Effector CD4-positive, alpha-beta T cell (primary cell): Measurements from ENCODE around the gene ATP9B.

Source experiments
- DNase-seq: peaks from one replicate; pipeline ENCODE4 v3.0.0-alpha.2; 2020

Gene ATP9B

DNA sequence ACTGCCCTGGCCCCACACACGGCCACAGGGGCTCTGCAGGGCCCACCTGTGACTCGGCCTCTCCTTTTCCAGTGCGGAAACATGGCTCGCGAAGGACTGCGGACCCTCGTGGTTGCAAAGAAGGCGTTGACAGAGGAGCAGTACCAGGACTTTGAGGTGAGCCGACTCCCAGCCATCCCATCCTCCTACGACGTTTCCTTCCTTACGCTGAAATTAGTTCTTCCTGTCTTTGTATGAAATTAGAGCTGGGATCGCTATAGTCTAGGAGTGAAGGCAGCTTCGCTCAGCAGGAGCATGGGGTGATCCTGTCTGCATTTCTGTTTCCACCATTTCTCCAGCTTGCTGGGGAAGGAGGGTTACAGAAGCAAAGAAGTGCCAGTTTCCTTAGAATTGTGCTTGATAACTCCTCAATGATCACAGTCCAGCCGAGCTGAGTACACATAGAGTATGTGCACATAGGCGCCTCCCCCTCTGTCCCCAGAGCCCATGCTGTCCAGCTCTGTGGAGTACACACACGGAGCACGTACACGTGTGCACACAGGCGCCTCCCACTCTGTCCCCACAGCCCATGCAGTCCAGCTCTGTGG lies 267.5 kb downstream of the ATP9B start:
- DNase-seq: no peak

DNA sequence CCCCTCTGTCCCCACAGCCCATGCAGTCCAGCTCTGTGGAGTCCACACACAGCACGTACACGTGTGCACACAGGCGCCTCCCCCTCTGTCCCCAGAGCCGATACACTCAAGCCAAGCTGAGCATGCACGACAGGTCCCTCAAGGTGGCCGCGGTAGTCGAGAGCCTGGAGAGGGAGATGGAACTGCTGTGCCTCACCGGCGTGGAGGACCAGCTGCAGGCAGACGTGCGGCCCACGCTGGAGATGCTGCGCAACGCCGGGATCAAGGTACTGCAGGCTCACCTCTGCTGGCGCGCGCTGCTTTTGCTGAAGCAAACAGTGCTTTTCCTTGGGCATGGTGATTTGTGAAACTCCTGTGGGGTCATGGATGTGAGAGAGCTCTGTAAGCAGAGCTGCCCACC lies 268.0 kb downstream of the ATP9B start:
- DNase-seq: no peak

GRCh38 chr18:79337620-79338019 lies 268.4 kb downstream of the ATP9B start:
- DNase-seq: no peak

DNA sequence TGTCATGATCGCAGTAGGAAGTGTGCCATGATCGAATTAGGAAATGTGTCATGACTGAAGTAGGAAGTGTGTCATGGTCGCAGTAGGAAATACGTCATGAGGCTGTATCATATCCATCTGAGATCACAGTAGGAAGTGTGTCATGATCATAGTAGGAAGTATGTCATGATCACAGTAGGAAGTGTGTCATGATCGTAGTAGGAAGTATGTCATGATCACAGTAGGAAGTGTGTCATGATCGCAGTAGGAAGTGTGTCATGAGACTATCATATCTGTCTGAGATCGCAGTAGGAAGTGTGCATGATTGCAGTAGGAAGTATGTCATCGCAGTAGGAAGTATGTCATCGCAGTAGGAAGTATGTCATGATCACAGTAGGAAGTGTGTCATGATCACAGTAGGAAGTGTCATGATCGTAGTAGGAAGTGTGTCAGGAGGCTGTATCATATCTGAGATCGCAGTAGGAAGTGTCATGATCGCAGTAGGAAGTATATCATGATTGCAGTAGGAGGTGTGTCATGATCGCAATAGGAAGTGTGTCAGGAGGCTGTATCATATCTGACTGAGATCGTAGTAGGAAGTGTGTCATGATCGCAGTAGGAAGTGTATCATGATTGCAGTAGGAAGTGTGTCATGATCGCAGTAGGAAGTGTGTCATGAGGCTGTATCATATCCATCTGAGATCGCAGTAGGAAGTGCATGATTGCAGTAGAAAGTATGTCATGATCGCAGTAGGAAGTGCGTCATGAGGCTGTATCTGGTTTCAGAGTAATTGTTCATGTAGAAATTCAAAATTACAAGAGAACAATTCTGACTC lies 270.1 kb downstream of the ATP9B start:
- no peak for DNase-seq

DNA sequence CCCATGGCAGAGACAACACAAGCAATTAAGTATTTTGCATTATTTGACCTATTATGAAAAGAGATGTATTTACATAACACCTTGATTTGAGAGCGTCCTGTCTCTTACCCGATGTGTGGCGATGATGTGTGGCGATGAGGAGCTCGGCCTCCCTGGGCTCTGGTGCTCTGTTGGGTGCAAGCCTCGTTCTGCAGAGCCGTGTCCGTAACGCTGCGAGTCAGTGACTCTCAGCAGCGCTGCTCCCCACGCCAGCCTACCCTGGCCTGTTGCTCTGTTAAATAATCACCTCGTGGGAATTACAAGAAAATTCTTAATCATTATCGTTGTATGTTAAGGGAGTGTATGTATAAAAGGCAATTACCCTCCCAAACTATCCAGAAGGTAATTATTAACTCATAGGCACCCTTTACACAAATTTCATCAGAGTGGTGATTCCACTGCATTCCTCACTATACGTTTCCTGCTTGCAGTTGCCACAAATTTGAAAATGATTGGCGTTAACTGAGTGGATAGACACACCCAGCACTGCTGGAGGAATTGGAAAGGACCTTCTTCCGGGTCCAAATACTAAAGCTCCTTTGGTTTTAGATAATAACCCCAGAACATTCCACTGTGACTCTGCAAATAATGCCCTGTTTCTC lies 274.5 kb downstream of the ATP9B start:
- no peak for DNase-seq

- DNase-seq: no peak
These were observed 275.0 kb downstream of the ATP9B start for GRCh38 chr18:79344208-79344581.

DNA sequence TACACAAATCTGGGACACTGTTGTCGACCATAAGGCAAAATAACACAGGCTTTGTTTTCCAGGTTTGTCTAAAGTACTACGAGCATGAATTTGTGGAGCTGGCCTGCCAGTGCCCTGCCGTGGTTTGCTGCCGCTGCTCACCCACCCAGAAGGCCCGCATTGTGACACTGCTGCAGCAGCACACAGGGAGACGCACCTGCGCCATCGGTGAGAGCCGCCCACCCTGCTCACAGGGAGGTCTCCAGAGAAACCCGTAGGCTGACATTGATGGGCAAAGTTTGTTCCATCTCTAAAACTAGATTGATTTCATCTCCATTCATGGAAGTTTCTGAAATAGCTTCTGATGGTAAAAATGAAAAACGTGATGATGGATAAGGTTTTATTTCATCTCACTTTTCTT lies 276.2 kb downstream of the ATP9B start:
- no peak for DNase-seq

DNA sequence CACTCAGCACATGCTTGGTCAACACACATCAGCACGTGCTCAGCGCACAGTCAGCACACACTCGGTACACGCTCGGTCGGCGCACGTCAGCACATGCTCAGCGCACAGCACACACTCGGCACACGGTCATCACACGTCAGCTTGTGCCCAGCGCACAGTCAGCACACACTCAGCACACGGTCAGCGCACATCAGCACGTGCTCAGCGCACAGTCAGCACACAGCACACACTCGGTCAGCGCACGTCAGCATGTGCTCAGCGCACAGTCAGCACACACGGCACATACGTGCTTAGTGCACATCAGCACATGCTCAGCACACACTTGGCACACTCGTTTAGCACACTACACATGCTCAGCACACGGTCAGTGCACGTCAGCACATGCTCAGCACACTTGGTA lies 276.8 kb downstream of the ATP9B start:
- no peak for DNase-seq

DNA sequence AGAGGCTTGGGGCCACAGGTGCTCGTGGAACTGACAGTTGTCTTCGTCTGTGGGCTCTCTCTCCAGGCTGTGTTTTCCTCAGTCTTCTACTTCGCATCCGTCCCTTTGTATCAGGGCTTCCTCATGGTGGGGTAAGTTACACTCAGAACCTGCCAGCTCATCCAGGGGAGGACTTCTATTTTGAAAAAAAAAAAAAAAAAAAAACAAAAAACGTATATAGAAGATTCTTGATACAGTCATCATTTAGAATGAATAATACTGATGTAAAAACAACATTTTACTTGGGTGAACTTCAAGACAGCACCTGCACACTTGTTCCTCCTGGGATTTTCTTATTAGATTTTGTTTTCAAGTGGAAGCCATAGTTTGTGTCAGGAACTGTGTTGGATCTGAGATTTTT lies 278.9 kb downstream of the ATP9B start:
- DNase-seq: no peak

- no peak for DNase-seq
These were observed 283.2 kb downstream of the ATP9B start for GRCh38 chr18:79352432-79352831.

- DNase-seq: no peak
These were observed 284.1 kb downstream of the ATP9B start for GRCh38 chr18:79353267-79353666.

DNA sequence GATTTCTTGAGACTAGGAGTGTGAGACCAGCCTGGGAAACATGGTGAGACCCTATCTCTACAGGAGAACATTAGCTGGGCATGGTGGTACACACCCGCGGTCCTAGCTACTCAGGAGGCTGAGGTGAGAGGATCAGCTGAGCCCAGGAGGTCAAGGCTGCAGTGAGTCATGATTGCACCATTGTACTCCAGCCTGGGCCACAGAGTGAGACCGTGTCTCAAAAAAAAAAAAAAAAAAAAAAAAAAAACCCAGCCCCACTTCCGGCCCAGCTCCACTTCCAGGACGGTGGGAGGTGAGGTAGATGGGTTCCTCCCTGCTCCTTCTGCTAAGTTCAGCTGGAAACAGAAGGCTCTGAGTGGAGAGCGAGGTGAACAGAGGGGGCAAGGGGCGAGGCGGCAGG lies 285.2 kb downstream of the ATP9B start:
- DNase-seq: no peak

DNA sequence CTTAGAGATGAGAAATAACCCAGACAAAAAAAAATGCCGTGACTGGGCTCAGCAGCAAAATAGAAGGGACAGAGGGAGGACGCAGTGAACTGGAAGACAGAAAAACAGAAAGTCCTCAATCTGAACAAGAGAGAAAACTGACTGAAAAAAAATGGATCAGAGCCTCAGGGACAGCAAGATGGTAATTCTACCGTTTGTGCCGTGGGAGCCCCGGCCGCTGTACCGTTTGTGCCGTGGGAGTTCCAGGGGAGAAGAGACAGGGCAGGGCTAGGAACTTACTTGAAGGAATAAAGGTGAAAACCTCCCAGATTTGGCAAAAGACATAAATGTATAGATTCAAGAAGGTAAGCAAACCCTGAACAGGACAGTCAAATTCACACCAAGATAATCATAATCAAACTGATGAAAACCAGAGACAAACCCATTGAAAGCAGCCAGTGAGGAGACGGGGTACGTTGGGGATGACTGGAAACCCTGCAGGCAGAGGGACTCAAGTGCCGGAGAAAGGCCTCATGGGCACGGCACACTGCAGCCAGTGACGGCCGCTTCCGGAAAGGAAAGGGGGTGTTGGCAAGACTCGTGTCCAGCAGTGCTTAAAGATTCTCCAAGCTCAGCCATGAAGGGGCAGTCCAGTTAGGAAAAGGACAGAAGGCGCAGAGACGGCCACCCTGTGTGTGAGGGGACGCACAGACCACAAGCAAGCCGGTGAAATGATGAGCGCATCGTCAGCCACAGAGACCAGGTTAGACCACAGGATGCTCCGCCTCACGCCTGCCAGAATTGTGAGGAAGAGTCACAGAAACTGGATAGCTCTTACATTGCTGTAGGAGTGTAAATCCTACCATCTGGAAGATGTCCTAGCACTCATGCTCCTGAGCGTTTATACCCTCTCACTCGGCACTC lies 286.5 kb downstream of the ATP9B start:
- no peak for DNase-seq

DNA sequence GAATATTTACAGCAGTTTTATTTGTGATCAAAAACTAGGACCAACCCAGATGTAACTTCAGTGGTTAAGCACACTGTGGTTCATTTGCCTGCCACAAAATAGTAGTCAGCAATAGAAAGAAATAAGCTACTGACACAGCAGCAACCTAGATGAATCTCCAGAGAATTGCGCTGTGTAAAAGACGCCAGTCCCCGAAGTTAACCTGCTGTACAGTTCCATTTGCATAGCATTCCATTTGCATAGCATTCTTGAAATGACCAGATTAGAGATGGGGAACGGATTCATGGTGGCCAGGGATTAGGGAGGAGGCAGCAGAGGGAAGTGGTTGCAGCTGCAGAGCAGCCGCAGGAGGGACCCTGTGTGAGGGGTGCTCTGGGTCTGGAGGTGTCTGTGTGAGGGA lies 287.2 kb downstream of the ATP9B start:
- no peak for DNase-seq

- DNase-seq: no peak
These were observed 291.7 kb downstream of the ATP9B start for GRCh38 chr18:79360933-79361332.

GRCh38 chr18:79361766-79362522 lies 292.8 kb downstream of the ATP9B start:
- no peak for DNase-seq

DNA sequence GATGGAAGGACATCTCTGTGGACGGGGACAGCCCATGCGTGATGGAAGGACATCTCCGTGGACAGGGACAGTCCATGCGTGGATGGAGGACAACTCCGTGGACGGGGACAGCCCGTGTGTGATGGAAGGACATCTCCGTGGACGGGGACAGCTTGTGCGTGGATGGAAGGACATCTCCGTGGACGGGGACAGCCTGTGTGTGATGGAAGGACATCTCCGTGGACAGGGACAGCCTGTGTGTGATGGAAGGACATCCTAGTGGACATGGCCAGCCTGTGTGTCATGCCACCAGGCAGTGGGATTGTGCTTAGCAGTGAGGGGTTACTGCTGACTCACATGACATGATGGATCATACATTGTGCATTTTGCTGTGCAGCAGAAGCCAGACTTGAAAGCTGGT lies 296.5 kb downstream of the ATP9B start:
- DNase-seq: no peak

DNA sequence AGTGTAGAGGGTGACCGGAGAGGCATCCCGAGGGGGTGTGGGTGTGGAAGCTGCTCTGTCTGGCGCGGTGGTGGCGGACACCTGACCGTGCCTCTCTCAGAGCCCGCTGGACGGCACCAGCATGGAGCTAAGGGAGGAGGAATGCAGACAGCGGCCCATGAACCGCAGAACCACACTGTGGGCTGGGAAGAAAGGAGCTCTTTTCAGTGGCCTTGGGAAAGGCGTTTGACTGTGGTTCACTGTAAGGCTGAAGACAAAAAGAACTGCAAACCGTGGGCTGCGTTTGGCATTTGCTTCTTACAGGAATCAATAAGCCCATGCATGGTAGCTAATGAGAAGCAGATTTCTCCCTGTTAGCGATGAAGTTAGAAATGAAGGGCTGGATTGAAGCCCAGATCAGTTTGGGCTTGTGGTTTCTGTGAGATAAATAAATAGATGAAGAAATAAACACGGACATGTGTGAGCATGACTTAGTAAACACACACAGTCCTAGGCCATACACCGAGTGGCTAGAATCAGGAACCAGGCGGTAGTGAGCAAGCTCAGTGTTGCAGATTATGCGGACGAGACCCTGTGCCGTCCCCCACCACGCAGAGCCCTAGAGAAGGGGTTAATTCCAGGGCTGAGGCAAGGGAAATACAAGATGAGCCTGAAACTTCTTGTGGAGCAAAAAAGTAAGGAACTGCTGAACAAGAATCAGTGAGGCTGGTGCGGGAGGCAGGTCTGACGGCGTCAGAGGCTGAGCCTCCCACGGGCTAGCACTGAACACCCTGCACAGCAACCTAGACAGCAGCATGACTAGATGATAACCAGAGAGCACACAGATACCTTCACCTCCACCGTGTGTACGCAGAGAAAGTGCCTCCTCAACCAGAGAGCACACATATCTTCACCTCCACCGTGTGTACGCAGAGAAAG lies 297.2 kb downstream of the ATP9B start:
- no peak for DNase-seq

DNA sequence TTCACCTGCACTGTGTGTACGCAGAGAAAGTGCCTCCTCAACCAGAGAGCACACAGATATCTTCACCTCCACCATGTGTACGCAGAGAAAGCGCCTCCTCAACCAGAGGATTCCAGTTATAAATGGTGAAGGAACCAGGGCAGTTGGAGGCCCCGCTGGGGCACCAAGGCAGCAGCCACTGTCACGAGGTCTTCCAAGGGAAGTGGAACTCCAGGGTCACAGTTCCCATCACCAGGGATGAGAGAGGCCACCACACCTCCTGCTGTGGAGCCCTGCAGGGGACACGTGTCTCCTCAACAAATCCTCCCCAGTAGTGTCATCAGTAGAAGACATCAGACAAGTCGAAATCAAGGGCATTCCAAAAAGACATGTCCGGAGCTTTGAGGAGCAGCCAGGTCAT lies 298.3 kb downstream of the ATP9B start:
- no peak for DNase-seq

GRCh38 chr18:79367989-79368388 lies 298.8 kb downstream of the ATP9B start:
- no peak for DNase-seq

DNA sequence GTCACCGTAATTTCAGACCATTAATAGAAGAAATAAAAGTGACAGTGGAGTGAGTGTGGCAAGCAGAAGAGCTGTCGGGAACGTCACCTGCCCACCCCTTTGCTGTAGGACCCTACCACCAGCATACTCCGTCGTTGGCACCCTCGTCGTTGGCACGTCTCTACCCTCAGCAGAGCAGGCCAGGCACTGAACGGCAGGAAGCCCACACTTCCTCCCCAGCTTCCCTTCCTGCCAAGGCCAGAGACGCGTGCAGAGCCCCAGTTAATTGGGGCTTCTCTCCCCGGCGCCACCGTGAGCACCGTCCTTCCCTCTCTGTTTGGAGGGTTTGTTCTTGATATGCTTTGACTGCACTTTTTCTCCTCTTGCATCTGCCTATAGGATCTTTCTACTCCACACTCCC lies 299.5 kb downstream of the ATP9B start:
- no peak for DNase-seq
